GM18868 (cell line): ENCODE measurements around the gene RCVRN.

Experiments
- ATAC-seq: cut with Tn5 transposase; IDR thresholded peaks from one replicate; pipeline ENCODE4 v1.9.1; 2021; ENCODE audit warnings: mild to moderate bottlenecking, moderate library complexity; ENCODE audit not compliant: unreplicated experiment

The RCVRN gene

GRCh38 chr17:9905078-9905415 is at the start of gene RCVRN:
RCVRN (minus strand) TSS chr17:9905271; CDS start chr17:9905180, 91 bp downstream.
- ATAC-seq: no peak

- no peak for ATAC-seq
Observed at GRCh38 chr17:9953492-9953891, 48.4 kb upstream of the RCVRN start.

- no peak for ATAC-seq
Observed at GRCh38 chr17:9951803-9952202, 46.7 kb upstream of the RCVRN start.

- no peak for ATAC-seq
Observed at GRCh38 chr17:9948928-9949327, 43.9 kb upstream of the RCVRN start.

- no peak for ATAC-seq
Observed at GRCh38 chr17:9944704-9945103, 39.6 kb upstream of the RCVRN start.

GRCh38 chr17:9943343-9943742 is 38.3 kb upstream of the RCVRN start:
- no peak for ATAC-seq

GRCh38 chr17:9942885-9943284 is 37.8 kb upstream of the RCVRN start:
- ATAC-seq: no peak

- no peak for ATAC-seq
Observed at GRCh38 chr17:9941305-9941704, 36.2 kb upstream of the RCVRN start.

- ATAC-seq: no peak
Observed at GRCh38 chr17:9940841-9941240, 35.8 kb upstream of the RCVRN start.

GRCh38 chr17:9938764-9939163 is 33.7 kb upstream of the RCVRN start:
- ATAC-seq: no peak

GRCh38 chr17:9937901-9938300 is 32.8 kb upstream of the RCVRN start:
- no peak for ATAC-seq

- no peak for ATAC-seq
Observed at GRCh38 chr17:9937241-9937761, 32.2 kb upstream of the RCVRN start.

- peak; percentile 48 for ATAC-seq
Observed at GRCh38 chr17:9936095-9936494, 31.0 kb upstream of the RCVRN start.

- ATAC-seq: peak; percentile 41
Observed at GRCh38 chr17:9935408-9935807, 30.3 kb upstream of the RCVRN start.

GRCh38 chr17:9934331-9934730 is 29.3 kb upstream of the RCVRN start:
- ATAC-seq: no peak

GRCh38 chr17:9932491-9932890 is 27.4 kb upstream of the RCVRN start:
- no peak for ATAC-seq

- no peak for ATAC-seq
Observed at GRCh38 chr17:9931144-9931741, 26.2 kb upstream of the RCVRN start.

- ATAC-seq: no peak
Observed at GRCh38 chr17:9929871-9930270, 24.8 kb upstream of the RCVRN start.

- ATAC-seq: no peak
Observed at GRCh38 chr17:9928601-9929333, 23.7 kb upstream of the RCVRN start.

GRCh38 chr17:9926150-9926804 is 21.2 kb upstream of the RCVRN start:
- ATAC-seq: no peak

GRCh38 chr17:9925457-9925856 is 20.4 kb upstream of the RCVRN start:
- no peak for ATAC-seq

GRCh38 chr17:9924735-9925191 is 19.7 kb upstream of the RCVRN start:
- peak; percentile 57 for ATAC-seq
